ENCODE data around the gene ANTXR2.

DNA sequence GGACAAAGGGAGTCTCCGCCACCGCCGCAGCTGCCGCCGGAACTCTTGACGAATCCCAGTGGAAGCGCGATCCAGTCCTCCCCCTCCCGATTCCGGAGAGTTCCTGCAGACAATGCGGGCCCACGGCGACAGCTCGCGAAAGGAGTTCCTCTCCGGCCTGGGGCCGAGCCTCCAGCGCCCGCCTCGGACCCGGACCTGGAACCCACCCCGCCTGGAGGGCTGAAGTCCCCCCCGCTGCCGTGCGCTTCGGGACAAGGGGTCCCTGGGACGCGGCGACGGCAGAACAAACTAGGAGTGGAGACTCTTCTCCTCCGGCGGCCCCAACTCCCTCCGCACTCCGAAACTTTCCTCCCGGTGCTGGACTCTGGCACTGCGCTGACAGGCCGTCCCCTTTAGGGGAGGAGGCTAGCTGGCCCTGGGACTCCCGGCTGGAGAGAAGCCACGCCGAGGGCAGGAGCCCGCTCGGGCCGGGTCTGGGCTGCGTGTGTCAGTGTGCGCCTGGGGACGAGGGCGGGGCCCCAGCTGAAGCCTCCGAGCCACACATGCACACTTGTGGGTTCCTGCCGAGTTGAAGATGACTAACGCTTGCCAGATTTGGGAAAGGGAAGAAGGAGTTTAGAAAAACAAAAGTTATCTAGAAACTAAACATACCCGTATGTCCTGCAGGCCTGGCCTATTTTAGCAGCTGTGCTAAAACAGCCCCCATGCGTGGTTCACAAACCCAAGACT lies at the start of gene ANTXR2:
- TF ChIP-seq CTCF (conservative IDR thresholded peaks at IDR 0.05; ENCODE audit: low read length) = no peak
- TF ChIP-seq EZH2phosphoT487 (IDR thresholded peaks at IDR 0.05; ENCODE audit: borderline replicate concordance, low read depth, low read length) = no peak
